ENCODE data around the gene FAM13C.

DNA sequence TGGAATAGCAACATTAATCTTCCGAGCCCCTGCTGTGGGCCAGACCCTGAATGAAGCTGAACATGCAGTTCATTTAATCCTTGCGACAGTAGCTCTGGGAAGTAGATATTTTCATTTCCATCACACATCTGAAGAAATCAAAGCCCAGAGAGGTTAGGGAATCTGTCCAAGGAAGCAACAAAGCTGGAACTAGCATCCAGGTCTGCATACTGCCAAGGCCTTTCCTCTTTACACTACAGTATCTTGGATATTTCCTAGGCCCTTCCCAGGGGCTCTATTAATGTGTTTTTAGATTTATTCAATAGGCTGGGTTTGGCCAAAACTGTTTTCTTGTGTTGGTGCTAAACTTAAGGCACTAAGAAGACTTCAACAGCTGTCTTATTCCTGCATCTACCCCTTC lies 48.1 kb downstream of the FAM13C start:
- TF ChIP-seq REPIN1 (tag by site-specific recombination; IDR thresholded peaks at IDR 0.05; ENCODE audit: low read depth): no peak
- TF ChIP-seq, protein P1, sequence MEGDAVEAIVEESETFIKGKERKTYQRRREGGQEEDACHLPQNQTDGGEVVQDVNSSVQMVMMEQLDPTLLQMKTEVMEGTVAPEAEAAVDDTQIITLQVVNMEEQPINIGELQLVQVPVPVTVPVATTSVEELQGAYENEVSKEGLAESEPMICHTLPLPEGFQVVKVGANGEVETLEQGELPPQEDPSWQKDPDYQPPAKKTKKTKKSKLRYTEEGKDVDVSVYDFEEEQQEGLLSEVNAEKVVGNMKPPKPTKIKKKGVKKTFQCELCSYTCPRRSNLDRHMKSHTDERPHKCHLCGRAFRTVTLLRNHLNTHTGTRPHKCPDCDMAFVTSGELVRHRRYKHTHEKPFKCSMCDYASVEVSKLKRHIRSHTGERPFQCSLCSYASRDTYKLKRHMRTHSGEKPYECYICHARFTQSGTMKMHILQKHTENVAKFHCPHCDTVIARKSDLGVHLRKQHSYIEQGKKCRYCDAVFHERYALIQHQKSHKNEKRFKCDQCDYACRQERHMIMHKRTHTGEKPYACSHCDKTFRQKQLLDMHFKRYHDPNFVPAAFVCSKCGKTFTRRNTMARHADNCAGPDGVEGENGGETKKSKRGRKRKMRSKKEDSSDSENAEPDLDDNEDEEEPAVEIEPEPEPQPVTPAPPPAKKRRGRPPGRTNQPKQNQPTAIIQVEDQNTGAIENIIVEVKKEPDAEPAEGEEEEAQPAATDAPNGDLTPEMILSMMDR (tag by site-specific recombination; IDR thresholded peaks at IDR 0.05): no peak
- no peak for TF ChIP-seq OSR2 (tag by site-specific recombination; IDR thresholded peaks at IDR 0.05)
- TF ChIP-seq ZNF558 (tag by site-specific recombination; IDR thresholded peaks at IDR 0.05): no peak
- TF ChIP-seq ZNF391 (tag by site-specific recombination; IDR thresholded peaks at IDR 0.05; ENCODE audit: borderline replicate concordance, low read depth): no peak
- no peak for TF ChIP-seq ZBTB7A (tag by site-specific recombination; IDR thresholded peaks at IDR 0.05; ENCODE audit: low read depth)
- TF ChIP-seq, protein P2, sequence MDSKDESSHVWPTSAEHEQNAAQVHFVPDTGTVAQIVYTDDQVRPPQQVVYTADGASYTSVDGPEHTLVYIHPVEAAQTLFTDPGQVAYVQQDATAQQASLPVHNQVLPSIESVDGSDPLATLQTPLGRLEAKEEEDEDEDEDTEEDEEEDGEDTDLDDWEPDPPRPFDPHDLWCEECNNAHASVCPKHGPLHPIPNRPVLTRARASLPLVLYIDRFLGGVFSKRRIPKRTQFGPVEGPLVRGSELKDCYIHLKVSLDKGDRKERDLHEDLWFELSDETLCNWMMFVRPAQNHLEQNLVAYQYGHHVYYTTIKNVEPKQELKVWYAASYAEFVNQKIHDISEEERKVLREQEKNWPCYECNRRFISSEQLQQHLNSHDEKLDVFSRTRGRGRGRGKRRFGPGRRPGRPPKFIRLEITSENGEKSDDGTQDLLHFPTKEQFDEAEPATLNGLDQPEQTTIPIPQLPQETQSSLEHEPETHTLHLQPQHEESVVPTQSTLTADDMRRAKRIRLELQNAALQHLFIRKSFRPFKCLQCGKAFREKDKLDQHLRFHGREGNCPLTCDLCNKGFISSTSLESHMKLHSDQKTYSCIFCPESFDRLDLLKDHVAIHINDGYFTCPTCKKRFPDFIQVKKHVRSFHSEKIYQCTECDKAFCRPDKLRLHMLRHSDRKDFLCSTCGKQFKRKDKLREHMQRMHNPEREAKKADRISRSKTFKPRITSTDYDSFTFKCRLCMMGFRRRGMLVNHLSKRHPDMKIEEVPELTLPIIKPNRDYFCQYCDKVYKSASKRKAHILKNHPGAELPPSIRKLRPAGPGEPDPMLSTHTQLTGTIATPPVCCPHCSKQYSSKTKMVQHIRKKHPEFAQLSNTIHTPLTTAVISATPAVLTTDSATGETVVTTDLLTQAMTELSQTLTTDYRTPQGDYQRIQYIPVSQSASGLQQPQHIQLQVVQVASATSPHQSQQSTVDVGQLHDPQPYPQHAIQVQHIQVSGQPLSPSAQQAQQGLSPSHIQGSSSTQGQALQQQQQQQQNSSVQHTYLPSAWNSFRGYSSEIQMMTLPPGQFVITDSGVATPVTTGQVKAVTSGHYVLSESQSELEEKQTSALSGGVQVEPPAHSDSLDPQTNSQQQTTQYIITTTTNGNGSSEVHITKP (tag by site-specific recombination; IDR thresholded peaks at IDR 0.05): no peak

All from HEK293 (cell line).